Measurements from ENCODE around the gene PEAK3. TPM values are rescaled to one million over a fixed set of nuclear protein-coding genes. Genes with fewer than 3 reads are reported as not detected.

The PEAK3 gene
- total and polyA plus RNA-seq, 9 of the 15 experiments (the other 6 are each of a cell fraction or from before 2014, with no cell fraction given): 0.07 to 0.40 TPM; not detected in 7

DNA sequence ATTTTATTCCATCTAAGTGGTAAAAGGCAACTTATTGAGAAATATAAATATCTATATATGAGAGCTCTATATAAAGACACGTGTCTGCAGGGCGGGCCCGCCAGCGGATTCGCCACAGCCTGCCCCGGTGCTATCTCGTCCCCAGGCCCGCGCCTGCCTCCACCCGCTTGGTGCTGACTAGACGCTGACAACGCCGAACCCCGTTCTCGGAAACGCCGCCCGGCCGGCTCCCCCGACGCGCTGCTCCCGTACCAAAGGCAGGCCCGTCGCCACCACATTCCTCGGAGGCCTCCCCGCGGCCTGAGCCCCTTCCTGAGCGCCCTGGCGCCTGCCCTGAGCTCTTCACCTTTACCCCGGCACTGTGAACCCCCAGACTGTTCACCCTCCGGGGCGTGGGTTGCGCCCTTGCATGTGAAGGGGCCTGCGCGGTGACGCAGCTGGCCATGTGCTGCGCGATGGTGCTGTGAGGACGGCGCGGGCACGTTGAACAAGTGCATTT is 51.9 kb downstream of the PEAK3 start:
- ATAC-seq: no peak
- H3K27ac ChIP-seq (ENCODE audit: extremely low read depth, low read depth, low read length): no peak overlapping the region
- H3K9ac ChIP-seq (ENCODE audit: insufficient read depth in 1 of 2, low read depth in 2 of 2, low read length in 2 of 2): peak overlapping the region in 1 of 2 experiments; percentile 58; a peak in 1 of 4 replicates
- no peak overlapping the region for H3K4me2 ChIP-seq (ENCODE audit: insufficient read depth, low read length)
- no peak overlapping the region for H3K4me3 ChIP-seq
- H2AFZ ChIP-seq (ENCODE audit: low read depth, low read length): no peak overlapping the region
- intact Hi-C loops (cut with micrococcal nuclease) (no loop called here), in situ Hi-C loops (cut with MboI) (loop anchor here (10.0 kb wide), 1 partner anchor 85 kb away; no protein-coding TSS in a partner anchor)
- no peak for FAIRE-seq
- H3K27me3 ChIP-seq (ENCODE audit: control insufficient read depth in 2 of 2, insufficient read depth in 2 of 2, low read length in 2 of 2): no peaks in the 10 kb centered on the region
- H3K9me1 ChIP-seq (ENCODE audit: control insufficient read depth, insufficient read depth, low read length): no peaks in the 10 kb centered on the region
- CTCF ChIA-PET (ENCODE audit: low intra/inter-chr PET ratio): no interaction called here
- H3K4me1 ChIP-seq (replicated peaks in 1 of 2; ENCODE audit: control insufficient read depth in 2 of 2, insufficient read depth in 2 of 2, low read length in 2 of 2): peaks cover 0 to 73% of the 10 kb centered on the region in 2 experiments; a peak in 3 of 5 replicates
- peaks cover 87% of the 10 kb centered on the region; the same call in 2 of the 3 replicates for H3K36me3 ChIP-seq (ENCODE audit: control insufficient read depth, insufficient read depth, low read length)
- TF ChIP-seq KAT7 (CRISPR knock-in tag; IDR thresholded peaks at IDR 0.05; ENCODE audit: borderline replicate concordance) (0 out of 2 replicates have a peak, but pooled peaks have one; percentile 32), NEUROD1 (IDR thresholded peaks at IDR 0.05; ENCODE audit: borderline replicate concordance, low read depth, low read length, partially characterized antibody) (no peak), POLR2G (IDR thresholded peaks at IDR 0.05; ENCODE audit: low read depth, low read length) (peak; percentile 63; the same call in 1 of the 2 replicates), SAFB (IDR thresholded peaks at IDR 0.05; ENCODE audit: borderline replicate concordance, low read depth, low read length) (0 out of 2 replicates have a peak, but pooled peaks have one; percentile 25), ZNF316 (IDR thresholded peaks at IDR 0.05) (no peak)
- TF ChIP-seq, protein P1, sequence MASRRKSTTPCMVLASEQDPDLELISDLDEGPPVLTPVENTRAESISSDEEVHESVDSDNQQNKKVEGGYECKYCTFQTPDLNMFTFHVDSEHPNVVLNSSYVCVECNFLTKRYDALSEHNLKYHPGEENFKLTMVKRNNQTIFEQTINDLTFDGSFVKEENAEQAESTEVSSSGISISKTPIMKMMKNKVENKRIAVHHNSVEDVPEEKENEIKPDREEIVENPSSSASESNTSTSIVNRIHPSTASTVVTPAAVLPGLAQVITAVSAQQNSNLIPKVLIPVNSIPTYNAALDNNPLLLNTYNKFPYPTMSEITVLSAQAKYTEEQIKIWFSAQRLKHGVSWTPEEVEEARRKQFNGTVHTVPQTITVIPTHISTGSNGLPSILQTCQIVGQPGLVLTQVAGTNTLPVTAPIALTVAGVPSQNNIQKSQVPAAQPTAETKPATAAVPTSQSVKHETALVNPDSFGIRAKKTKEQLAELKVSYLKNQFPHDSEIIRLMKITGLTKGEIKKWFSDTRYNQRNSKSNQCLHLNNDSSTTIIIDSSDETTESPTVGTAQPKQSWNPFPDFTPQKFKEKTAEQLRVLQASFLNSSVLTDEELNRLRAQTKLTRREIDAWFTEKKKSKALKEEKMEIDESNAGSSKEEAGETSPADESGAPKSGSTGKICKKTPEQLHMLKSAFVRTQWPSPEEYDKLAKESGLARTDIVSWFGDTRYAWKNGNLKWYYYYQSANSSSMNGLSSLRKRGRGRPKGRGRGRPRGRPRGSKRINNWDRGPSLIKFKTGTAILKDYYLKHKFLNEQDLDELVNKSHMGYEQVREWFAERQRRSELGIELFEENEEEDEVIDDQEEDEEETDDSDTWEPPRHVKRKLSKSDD (conservative IDR thresholded peaks at IDR 0.05; ENCODE audit: low read length): no peak
- TF ChIP-seq, protein P2, sequence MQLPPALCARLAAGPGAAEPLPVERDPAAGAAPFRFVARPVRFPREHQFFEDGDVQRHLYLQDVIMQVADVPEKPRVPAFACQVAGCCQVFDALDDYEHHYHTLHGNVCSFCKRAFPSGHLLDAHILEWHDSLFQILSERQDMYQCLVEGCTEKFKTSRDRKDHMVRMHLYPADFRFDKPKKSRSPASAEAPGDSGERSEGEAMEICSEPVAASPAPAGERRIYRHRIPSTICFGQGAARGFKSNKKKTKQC (CRISPR knock-in tag; IDR thresholded peaks at IDR 0.05): no peak
- TF ChIP-seq, protein P3, sequence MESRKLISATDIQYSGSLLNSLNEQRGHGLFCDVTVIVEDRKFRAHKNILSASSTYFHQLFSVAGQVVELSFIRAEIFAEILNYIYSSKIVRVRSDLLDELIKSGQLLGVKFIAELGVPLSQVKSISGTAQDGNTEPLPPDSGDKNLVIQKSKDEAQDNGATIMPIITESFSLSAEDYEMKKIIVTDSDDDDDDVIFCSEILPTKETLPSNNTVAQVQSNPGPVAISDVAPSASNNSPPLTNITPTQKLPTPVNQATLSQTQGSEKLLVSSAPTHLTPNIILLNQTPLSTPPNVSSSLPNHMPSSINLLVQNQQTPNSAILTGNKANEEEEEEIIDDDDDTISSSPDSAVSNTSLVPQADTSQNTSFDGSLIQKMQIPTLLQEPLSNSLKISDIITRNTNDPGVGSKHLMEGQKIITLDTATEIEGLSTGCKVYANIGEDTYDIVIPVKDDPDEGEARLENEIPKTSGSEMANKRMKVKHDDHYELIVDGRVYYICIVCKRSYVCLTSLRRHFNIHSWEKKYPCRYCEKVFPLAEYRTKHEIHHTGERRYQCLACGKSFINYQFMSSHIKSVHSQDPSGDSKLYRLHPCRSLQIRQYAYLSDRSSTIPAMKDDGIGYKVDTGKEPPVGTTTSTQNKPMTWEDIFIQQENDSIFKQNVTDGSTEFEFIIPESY (CRISPR knock-in tag; IDR thresholded peaks at IDR 0.05): peak; percentile 67
- POLR2A ChIA-PET: interaction anchor here (0.6 to 1.9 kb wide), 4 partner anchors 8 to 59 kb away, joined by 3 to 9 read pairs (median 6); no protein-coding TSS in a partner anchor
- no peak for DNase-seq (ENCODE audit: extremely low read depth in 1 of 4, low spot score in 3 of 4)
- no TSS peak for BruUV-seq (replicated peaks)
- H4K20me1 ChIP-seq (replicated peaks; ENCODE audit: control insufficient read depth, insufficient read depth, low read length): 0 out of 2 replicates have a peak, but pooled peaks cover 9% of the 10 kb centered on the region
- peaks cover 28% of the 10 kb centered on the region for H3K79me2 ChIP-seq (ENCODE audit: control insufficient read depth, insufficient read depth, low read length)
- 88% methylated on average over 33 of the region's 43 CpGs for WGBS (ENCODE audit: insufficient coverage, low coverage, missing lambda C conversion rate)
- H3K9me3 ChIP-seq (replicated peaks; ENCODE audit: control insufficient read depth, insufficient read depth, low read depth, low read length): no peaks in the 10 kb centered on the region
